HG02884 (cell line): ENCODE data around the gene MRPL12.

ENCODE experiments used
- ATAC-seq: cut with Tn5 transposase; IDR thresholded peaks from one replicate; pipeline ENCODE4 v1.9.1; 2021; ENCODE audit warnings: mild to moderate bottlenecking, moderate library complexity; ENCODE audit not compliant: unreplicated experiment

Gene MRPL12

DNA sequence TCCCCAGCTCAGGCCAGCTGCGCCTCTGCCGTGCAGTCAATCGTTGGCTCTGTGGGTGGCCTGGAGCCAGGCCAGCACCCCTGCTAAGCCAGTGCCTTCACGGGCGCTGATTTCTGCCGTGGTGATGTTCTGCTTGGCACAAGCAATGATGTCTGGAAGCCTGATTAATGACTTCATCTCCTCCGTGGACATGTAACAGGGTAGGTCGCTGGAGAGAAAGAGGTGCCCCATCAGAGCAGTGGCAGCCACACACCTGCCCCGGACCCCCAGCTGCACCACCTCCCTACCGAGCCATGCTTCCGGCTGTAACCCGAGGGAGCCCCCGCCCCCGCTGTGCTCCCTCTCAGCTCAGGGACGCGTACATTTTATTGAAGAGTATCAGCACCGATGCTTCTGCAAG lies 21.5 kb upstream of the MRPL12 start:
- no peak for ATAC-seq

DNA sequence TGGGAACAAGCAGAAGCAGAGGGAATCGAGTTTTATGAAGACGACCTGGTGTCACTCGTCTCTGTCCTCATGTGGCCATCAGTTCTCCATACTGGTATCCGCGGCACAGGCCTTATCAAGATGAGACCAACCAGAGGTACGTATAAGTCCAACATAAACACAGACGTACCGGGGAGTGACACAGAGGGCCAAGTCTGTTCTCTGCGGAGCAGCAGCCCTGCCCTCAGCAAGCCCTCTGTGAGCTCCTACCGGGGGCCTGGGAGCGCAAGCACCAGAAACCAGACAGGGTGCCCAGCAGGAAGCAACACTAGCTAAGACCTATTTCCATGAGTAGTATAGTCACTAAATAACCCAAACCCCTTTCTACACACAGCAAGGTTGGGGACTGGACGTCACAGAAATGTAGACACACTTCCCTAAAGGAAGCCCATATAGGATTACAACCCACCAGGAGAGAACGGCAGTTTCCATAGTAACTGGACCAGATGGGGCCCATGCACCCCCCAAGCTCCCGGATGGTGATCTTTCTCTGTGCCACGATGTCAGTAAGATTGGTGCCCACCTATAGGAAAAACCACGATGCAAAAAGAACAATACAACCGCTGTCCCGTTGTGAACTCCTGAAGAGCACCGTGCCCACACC lies 20.5 kb upstream of the MRPL12 start:
- no peak for ATAC-seq

DNA sequence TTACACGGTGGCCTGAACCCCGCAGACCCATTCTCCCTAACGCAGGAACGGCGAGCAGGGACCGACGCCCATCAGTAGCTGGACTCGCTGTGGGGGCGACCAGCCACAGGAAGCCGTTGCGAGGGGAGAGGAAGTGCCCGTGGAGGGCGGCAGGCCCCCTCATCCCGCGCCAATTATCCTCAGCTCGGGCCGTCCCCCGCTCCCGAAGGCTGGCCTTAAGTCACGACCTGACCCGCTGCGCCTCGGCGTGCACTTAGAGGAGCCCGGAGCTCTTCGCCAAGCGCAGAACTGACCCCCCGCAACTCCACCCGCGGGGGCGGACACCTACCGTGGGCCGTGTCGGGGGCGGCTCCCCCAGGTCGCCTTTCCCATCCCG lies 20.0 kb upstream of the MRPL12 start:
- ATAC-seq = peak; percentile 6

GRCh38 chr17:81683584-81684441 lies 19.4 kb upstream of the MRPL12 start, which contains the start of the genes ARL16 and HGS:
TSS of gene ARL16 (minus strand) at chr17:81683797. CDS start at chr17:81683753, 44 bp downstream.
TSS of gene HGS (plus strand) at chr17:81684011. CDS start at chr17:81684067, 56 bp downstream.
- ATAC-seq = peak; percentile 87

GRCh38 chr17:81684442-81684911 lies 18.7 kb upstream of the MRPL12 start:
- no peak for ATAC-seq

DNA sequence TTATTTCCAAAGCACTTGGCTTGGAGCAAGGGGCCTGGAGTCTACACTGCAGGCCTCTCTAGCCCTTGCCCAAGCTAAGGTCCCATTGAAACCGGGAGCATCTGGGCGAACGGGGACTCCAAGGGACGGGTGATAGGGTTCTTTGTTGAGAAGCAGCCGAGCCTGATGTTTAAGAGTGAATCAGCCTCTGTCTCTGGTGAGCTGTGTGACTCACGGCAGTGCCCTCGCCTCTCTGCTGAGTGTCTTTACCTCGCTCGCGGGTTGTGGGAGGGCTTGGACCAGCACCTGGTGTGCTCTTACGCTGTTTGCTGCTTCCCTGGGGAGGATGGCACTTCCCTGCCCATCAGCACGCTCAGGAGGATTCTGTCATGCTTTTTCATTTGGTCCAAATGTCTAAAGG lies 18.1 kb upstream of the MRPL12 start:
- ATAC-seq = no peak

DNA sequence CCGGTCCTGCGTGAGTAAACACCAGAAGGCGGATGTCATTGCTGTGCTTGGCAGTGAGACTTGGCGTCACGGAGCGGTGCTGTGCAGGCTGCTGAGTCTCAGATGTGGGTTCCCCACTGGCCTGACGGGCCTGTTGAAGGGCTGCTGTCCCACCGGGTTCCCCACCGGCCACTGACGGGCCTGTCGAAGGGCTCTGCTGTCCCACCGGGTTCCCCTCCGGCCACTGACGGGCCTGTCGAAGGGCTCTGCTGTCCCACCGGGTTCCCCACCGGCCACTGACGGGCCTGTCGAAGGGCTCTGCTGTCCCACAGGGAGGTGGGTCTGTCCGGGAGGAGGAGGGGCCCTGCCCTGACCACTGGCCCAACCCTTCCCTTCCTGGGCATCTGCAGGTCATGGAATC lies 16.6 kb upstream of the MRPL12 start:
- ATAC-seq = no peak

- ATAC-seq = no peak
These were observed 15.2 kb upstream of the MRPL12 start for GRCh38 chr17:81687770-81688541.

DNA sequence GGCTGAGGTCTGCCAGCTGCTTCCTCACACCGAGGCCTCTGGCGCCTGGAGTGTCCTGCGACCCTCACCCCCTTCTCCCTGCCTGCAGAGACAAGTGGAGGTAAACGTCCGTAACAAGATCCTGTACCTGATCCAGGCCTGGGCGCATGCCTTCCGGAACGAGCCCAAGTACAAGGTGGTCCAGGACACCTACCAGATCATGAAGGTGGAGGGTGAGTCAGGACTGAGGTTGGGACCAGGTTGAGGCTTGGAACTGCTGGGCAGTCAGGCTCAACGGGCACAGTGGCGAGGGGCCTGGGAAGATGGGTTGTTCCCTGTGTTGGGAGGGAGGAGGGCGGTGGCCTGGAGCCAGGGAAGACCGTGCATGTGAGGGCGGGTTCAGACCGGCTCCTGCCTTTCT lies 14.6 kb upstream of the MRPL12 start:
- ATAC-seq = no peak

DNA sequence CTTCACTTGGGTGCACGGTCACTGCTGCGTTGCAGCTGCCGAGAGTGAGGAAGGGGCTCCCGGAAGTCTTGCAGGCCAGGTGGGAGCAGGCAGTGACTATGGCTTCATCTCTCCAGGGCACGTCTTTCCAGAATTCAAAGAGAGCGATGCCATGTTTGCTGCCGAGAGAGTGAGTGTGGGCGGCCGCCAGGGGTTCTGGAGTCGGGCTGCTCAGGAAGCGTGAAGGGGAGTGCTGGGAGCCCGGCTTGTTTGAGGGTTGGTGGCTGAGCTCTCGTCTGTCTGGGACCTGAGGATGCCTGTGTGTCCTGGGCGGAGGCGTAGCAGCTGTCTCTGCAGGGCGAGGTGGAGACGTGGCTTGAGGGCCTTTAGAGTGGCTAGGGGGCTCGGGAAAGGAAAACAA lies 13.1 kb upstream of the MRPL12 start:
- ATAC-seq = no peak

GRCh38 chr17:81690549-81690948 lies 12.6 kb upstream of the MRPL12 start:
- ATAC-seq = no peak

GRCh38 chr17:81691196-81691595 lies 12.0 kb upstream of the MRPL12 start:
- no peak for ATAC-seq

DNA sequence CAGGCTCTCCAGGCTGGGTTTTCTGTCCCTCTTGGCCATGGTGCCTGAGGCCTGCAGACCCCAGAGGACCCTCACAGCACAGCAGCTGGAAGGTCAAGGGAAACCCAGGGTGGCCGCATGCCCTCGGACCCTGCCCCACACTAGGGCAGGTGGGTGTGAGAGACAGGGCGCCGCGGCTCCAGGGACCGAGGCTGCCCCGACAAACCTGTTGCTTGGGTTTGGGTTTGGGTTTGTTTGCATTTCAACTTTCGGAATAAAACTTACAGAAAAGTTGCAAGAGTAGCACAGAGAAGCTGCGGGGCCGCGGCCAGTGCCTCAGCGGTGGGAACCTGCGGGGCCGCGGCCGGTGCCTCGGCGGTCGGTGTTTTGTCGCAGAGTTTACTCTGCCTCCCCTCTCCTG lies 11.6 kb upstream of the MRPL12 start:
- ATAC-seq = no peak

DNA sequence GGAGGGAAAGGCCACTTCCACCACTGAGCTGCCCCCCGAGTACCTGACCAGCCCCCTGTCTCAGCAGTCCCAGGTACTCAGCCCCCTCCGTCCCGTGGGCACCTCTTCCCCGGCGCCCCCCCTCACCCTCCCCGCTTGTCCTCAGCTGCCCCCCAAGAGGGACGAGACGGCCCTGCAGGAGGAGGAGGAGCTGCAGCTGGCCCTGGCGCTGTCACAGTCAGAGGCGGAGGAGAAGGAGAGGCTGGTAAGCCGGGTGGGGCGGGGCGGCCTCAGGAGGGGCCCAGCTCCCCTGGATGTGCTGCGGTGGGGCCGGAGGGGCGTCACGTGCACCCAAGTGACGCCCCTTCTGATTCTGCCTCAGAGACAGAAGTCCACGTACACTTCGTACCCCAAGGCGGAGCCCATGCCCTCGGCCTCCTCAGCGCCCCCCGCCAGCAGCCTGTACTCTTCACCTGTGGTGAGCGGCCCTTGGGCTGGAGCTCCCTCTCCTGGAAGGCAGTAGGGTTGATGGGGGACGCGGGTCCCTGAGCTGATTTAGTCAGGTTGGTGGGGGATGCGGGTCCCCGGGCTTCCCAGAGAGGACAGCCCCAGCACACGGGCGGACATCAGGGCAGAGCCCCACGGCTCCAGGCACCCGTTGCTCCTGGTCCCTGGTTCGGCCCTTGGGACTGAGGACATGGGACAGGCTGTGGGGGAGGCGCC lies 9.5 kb upstream of the MRPL12 start:
- ATAC-seq = no peak

GRCh38 chr17:81694810-81695209 lies 8.4 kb upstream of the MRPL12 start:
- ATAC-seq = no peak

DNA sequence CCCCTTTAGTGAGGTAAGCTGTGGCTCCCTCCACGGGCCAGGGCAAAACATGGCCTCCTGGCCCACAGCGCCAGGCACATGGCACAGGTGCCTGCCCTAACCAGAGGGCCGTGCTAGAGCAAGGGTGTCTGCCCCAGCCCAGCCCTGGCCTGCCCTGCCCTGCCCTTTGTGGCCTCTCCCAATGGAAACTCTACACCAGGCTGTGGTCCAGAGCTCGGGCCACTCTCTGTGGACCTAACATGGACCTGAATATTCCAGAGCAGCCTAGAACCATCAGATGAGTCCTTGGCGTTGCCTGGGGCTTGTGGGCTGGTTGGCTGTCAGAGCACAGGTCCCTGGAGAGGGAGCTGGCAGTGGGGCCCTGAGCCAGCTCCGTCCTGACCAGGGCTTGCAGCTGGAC lies 8.0 kb upstream of the MRPL12 start:
- no peak for ATAC-seq

DNA sequence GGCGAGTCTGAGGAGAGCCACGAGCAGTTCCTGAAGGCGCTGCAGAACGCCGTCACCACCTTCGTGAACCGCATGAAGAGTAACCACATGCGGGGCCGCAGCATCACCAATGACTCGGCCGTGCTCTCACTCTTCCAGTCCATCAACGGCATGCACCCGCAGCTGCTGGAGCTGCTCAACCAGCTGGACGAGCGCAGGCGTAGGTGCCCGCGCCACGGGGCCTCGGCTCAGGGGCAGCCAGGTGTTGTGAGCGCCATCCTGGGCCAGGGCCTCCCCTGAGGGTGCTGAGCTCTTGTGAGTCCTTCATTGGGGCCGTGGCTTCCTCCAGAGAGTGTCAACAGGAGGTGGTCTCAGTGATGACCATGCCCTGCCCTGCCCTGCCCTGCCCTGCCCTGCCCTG lies 7.4 kb upstream of the MRPL12 start:
- no peak for ATAC-seq

- no peak for ATAC-seq
These were observed 6.8 kb upstream of the MRPL12 start for GRCh38 chr17:81696218-81696941.

GRCh38 chr17:81697261-81698044 lies 5.7 kb upstream of the MRPL12 start:
- no peak for ATAC-seq
